Measurements from ENCODE around the gene PIGQ. TPM values are rescaled to one million over a fixed set of nuclear protein-coding genes. Genes with fewer than 3 reads are reported as not detected.

PIGQ gene
- total and polyA plus RNA-seq, 2 of the 8 experiments (the other 6 are each of a cell fraction or from before 2014, with no cell fraction given): 36.0 to 49.2 TPM

- H4K5ac ChIP-seq (ENCODE audit: insufficient read length, low read depth, low read length): no peak within 1 kb of the TSS
- H2AFZ ChIP-seq (ENCODE audit: low read length): no peak within 1 kb of the TSS
- H2BK20ac ChIP-seq (ENCODE audit: low read length): no peak within 1 kb of the TSS
- WGBS, 2 experiments (ENCODE audit: extremely low coverage in 1 of 2, insufficient coverage in 1 of 2, insufficient read length in 1 of 2, insufficient replicate concordance in 2 of 2, low coverage in 1 of 2, low lambda C conversion rate in 2 of 2, missing lambda C conversion rate in 1 of 2): 2% methylated on average over 26 of the region's 84 CpGs; no CpG with 5 or more reads in 1 of the 2 experiments
- no peak within 1 kb of the TSS for H3K4ac ChIP-seq (replicated peaks; ENCODE audit: insufficient read length, low read depth, low read length)
- H2BK5ac ChIP-seq (ENCODE audit: low read depth, low read length): no peak within 1 kb of the TSS
- TF ChIP-seq FOSL1 (IDR thresholded peaks at IDR 0.05; ENCODE audit: insufficient read depth, low read depth, low read length): no peak
- no peak for TF ChIP-seq POLR2A (IDR thresholded peaks at IDR 0.05; ENCODE audit: control extremely low read depth in 1 of 2, low read depth in 2 of 2, low read length in 2 of 2)
- TF ChIP-seq, protein P1, sequence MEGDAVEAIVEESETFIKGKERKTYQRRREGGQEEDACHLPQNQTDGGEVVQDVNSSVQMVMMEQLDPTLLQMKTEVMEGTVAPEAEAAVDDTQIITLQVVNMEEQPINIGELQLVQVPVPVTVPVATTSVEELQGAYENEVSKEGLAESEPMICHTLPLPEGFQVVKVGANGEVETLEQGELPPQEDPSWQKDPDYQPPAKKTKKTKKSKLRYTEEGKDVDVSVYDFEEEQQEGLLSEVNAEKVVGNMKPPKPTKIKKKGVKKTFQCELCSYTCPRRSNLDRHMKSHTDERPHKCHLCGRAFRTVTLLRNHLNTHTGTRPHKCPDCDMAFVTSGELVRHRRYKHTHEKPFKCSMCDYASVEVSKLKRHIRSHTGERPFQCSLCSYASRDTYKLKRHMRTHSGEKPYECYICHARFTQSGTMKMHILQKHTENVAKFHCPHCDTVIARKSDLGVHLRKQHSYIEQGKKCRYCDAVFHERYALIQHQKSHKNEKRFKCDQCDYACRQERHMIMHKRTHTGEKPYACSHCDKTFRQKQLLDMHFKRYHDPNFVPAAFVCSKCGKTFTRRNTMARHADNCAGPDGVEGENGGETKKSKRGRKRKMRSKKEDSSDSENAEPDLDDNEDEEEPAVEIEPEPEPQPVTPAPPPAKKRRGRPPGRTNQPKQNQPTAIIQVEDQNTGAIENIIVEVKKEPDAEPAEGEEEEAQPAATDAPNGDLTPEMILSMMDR (IDR thresholded peaks at IDR 0.05; ENCODE audit: control extremely low read depth in 1 of 3, insufficient read depth in 1 of 3, low read depth in 1 of 3, low read length in 3 of 3): no peak
- no peak for TF ChIP-seq TAF7 (optimal IDR thresholded peaks at IDR 0.05; ENCODE audit: borderline replicate concordance, low read depth, low read length)
- TF ChIP-seq KDM4A (IDR thresholded peaks at IDR 0.05; ENCODE audit: low read depth, low read length, severe bottlenecking): peak; percentile 74
- TF ChIP-seq SUZ12 (IDR thresholded peaks at IDR 0.05; ENCODE audit: low read length): 0 out of 2 replicates have a peak, but pooled peaks have one; percentile 37
- ChIA-PET CTCF (ENCODE audit: partially characterized antibody) (interaction anchor here (1.2 kb wide), 1 partner anchor 17 kb away, joined by 3 read pairs; no protein-coding TSS in a partner anchor), POLR2A (ENCODE audit: partially characterized antibody) (no interaction called here)
- DNase-seq (ENCODE audit: low read depth in 1 of 2, low spot score in 2 of 2) (no peak), FAIRE-seq (no peak)
- H4K20me1 ChIP-seq (replicated peaks in 1 of 2; ENCODE audit: control insufficient read depth in 1 of 2, insufficient read depth in 2 of 2, low read length in 2 of 2): peaks cover 0 to 3% of the 10 kb centered on the region in 2 experiments
- H4K91ac ChIP-seq (replicated peaks; ENCODE audit: insufficient read length, low read length): no peak within 1 kb of the TSS
- H2BK15ac ChIP-seq (ENCODE audit: low read length): no peak within 1 kb of the TSS
- no peak within 1 kb of the TSS for H2BK12ac ChIP-seq (ENCODE audit: low read depth, low read length)
- H3K4me3 ChIP-seq (ENCODE audit: extremely low read depth in 1 of 4, insufficient read depth in 2 of 4, low read depth in 3 of 4, low read length in 4 of 4): peak within 1 kb of the TSS; percentile 8 to 55 (median 24)
- H3K14ac ChIP-seq (ENCODE audit: insufficient read length): no peak within 1 kb of the TSS
- H3K9ac ChIP-seq (replicated peaks in 1 of 4; ENCODE audit: extremely low read depth in 1 of 4, low read depth in 3 of 4, low read length in 3 of 4): no peak within 1 kb of the TSS
- no peak within 1 kb of the TSS for H2AK5ac ChIP-seq (ENCODE audit: low read depth, low read length)
- no peaks in the 10 kb centered on the region; the same call in 1 of the 2 replicates for H3K79me1 ChIP-seq (ENCODE audit: low read depth, low read length)
- H3K4me2 ChIP-seq (ENCODE audit: insufficient read depth in 1 of 2, low read depth in 2 of 2, low read length in 2 of 2): peak within 1 kb of the TSS; percentile 18 to 69; a peak in 3 of 4 replicates
- H3K4me1 ChIP-seq (replicated peaks in 1 of 4; ENCODE audit: control insufficient read depth in 3 of 4, insufficient read depth in 4 of 4, low read length in 3 of 4): peaks cover 0 to 11% (median 3%) of the 10 kb centered on the region in 4 experiments; a peak in 4 of 7 replicates
- peaks cover 22 to 40% (median 32%) of the 10 kb centered on the region in 4 experiments; a peak in 6 of 7 replicates for H3K27me3 ChIP-seq (replicated peaks in 1 of 4; ENCODE audit: control insufficient read depth in 3 of 4, extremely low read depth in 1 of 4, insufficient read depth in 3 of 4, low read length in 3 of 4)
- H3K18ac ChIP-seq (ENCODE audit: extremely low read depth, low read length): no peak within 1 kb of the TSS
- H3K27ac ChIP-seq (ENCODE audit: low read depth, low read length): no peak within 1 kb of the TSS
- H3K79me2 ChIP-seq (ENCODE audit: control insufficient read depth in 1 of 2, insufficient read depth in 2 of 2, low read length in 2 of 2): no peaks in the 10 kb centered on the region
- H3K23ac ChIP-seq (ENCODE audit: insufficient read length): no peak within 1 kb of the TSS
- H3K23me2 ChIP-seq (ENCODE audit: low read depth, low read length): peaks cover 9% of the 10 kb centered on the region
- no peak within 1 kb of the TSS for H3K56ac ChIP-seq (replicated peaks; ENCODE audit: insufficient read length, low read depth, low read length)
- H2BK120ac ChIP-seq (replicated peaks; ENCODE audit: low read depth, low read length): no peak within 1 kb of the TSS
- H3K9me3 ChIP-seq (ENCODE audit: insufficient read depth in 2 of 2, low read depth in 1 of 2, low read length in 1 of 2): no peaks in the 10 kb centered on the region
- peak within 1 kb of the TSS; percentile 2; the same call in 1 of the 2 replicates for H4K8ac ChIP-seq (ENCODE audit: extremely low read depth, insufficient read depth, low read length)
- no peaks in the 10 kb centered on the region; a peak in 1 of 8 replicates for H3K36me3 ChIP-seq (ENCODE audit: control insufficient read depth in 2 of 4, insufficient read depth in 4 of 4, low read length in 3 of 4)
These were observed 9.5 kb upstream of the PIGQ start, which contains the start of gene PRR35 for GRCh38 chr16:560204-560700. PRR35 (plus strand) TSS chr16:560394; CDS start chr16:563295, 2,901 bp downstream.

Measured in H1 (cell line).